CD4-positive, alpha-beta T cell treated with Interleukin-4 for 4 hours (primary cell): ENCODE results near the gene SLC46A2.

Experiments used
- DNase-seq: peaks from one replicate; pipeline ENCODE4 v3.0.0-alpha.2; 2020

Gene SLC46A2

GRCh38 chr9:112890106-112891081 is at the start of gene SLC46A2:
SLC46A2 (minus strand) TSS chr9:112890876; CDS start chr9:112890681, 195 bp downstream.
- no peak for DNase-seq

- DNase-seq: no peak
Measured at GRCh38 chr9:112939418-112939817, 48.7 kb upstream of the SLC46A2 start.

- no peak for DNase-seq
Measured at GRCh38 chr9:112933696-112934095, 43.0 kb upstream of the SLC46A2 start.

GRCh38 chr9:112925058-112925641 is 34.5 kb upstream of the SLC46A2 start:
- DNase-seq: no peak

GRCh38 chr9:112921549-112921948 is 30.9 kb upstream of the SLC46A2 start:
- no peak for DNase-seq

- no peak for DNase-seq
Measured at GRCh38 chr9:112917987-112918362, 27.3 kb upstream of the SLC46A2 start.

- no peak for DNase-seq
Measured at GRCh38 chr9:112917047-112917986, 26.6 kb upstream of the SLC46A2 start.

- DNase-seq: no peak
Measured at GRCh38 chr9:112914524-112914923, 23.8 kb upstream of the SLC46A2 start.

GRCh38 chr9:112913326-112913725 is 22.6 kb upstream of the SLC46A2 start:
- DNase-seq: no peak

GRCh38 chr9:112912636-112913035 is 22.0 kb upstream of the SLC46A2 start:
- no peak for DNase-seq

- no peak for DNase-seq
Measured at GRCh38 chr9:112911736-112912135, 21.1 kb upstream of the SLC46A2 start.

GRCh38 chr9:112905084-112905483 is 14.4 kb upstream of the SLC46A2 start:
- no peak for DNase-seq

- DNase-seq: no peak
Measured at GRCh38 chr9:112900901-112901300, 10.2 kb upstream of the SLC46A2 start.

GRCh38 chr9:112900488-112900887 is 9.8 kb upstream of the SLC46A2 start:
- DNase-seq: no peak

GRCh38 chr9:112898872-112899311 is 8.2 kb upstream of the SLC46A2 start:
- no peak for DNase-seq

GRCh38 chr9:112896131-112896530 is 5.5 kb upstream of the SLC46A2 start:
- no peak for DNase-seq

- no peak for DNase-seq
Measured at GRCh38 chr9:112894699-112895098, 4.0 kb upstream of the SLC46A2 start.

GRCh38 chr9:112894041-112894440 is 3.4 kb upstream of the SLC46A2 start:
- no peak for DNase-seq

- DNase-seq: no peak
Measured at GRCh38 chr9:112892981-112893380, 2.3 kb upstream of the SLC46A2 start.

- no peak for DNase-seq
Measured at GRCh38 chr9:112891521-112891920, 845 bp upstream of the SLC46A2 start.

- no peak for DNase-seq
Measured at GRCh38 chr9:112887381-112887780, 3.3 kb downstream of the SLC46A2 start.

GRCh38 chr9:112886351-112886750 is 4.3 kb downstream of the SLC46A2 start:
- DNase-seq: no peak

- no peak for DNase-seq
Measured at GRCh38 chr9:112885324-112885723, 5.4 kb downstream of the SLC46A2 start.
